GM12878 (cell line): Measurements from ENCODE around the gene SPG21. TPM values are rescaled to one million over a fixed set of nuclear protein-coding genes. Genes with fewer than 3 reads are reported as not detected.
A peak's percentile ranks its signal among the peaks of the same experiment; 100 is the strongest.

ENCODE experiments used
- BHLHE40 ChIP-seq, 2 experiments: fragments of 450-650 bp in 1 of 2; IDR thresholded peaks; 2 replicates each; pipeline ENCODE4 v1.6.1; 2011 to 2017; ENCODE audit warnings: low read depth in 2 of 2, borderline replicate concordance in 1 of 2, improper control_type of control experiment in 1 of 2, low read length in 1 of 2, mild to moderate bottlenecking in 1 of 2
- BMI1 ChIP-seq: fragments of 450-650 bp; IDR thresholded peaks from 2 replicates; pipeline ENCODE4 v1.6.1; 2016; ENCODE audit warnings: mild to moderate bottlenecking, moderate library complexity, borderline replicate concordance
- CREM ChIP-seq: IDR thresholded peaks from 2 replicates; pipeline ENCODE4 v1.6.1; 2014; ENCODE audit warnings: antibody characterized with exemption, low read depth
- IRF4 ChIP-seq: IDR thresholded peaks from 2 replicates; pipeline ENCODE4 v1.6.1; 2011; ENCODE audit warnings: low read depth, low read length
- MEF2B ChIP-seq: fragments of 450-650 bp; IDR thresholded peaks from 2 replicates; pipeline ENCODE4 v1.6.1; 2018; ENCODE audit warnings: mild to moderate bottlenecking, moderate library complexity; ENCODE audit not compliant: partially characterized antibody, poor library complexity, severe bottlenecking
- NBN ChIP-seq: fragments of 450-650 bp; IDR thresholded peaks from 2 replicates; pipeline ENCODE4 v1.6.1; 2016
- POLR2AphosphoS5 ChIP-seq: IDR thresholded peaks from 2 replicates; pipeline ENCODE4 v1.6.1; 2011; ENCODE audit warnings: mild to moderate bottlenecking, low read length, inconsistent platforms
- SIX5 ChIP-seq: IDR thresholded peaks from 2 replicates; pipeline ENCODE4 v1.6.1; 2011; ENCODE audit warnings: mild to moderate bottlenecking, low read depth, low read length, moderate library complexity; ENCODE audit not compliant: severe bottlenecking
- SUPT20H ChIP-seq: IDR thresholded peaks from 2 replicates; pipeline ENCODE4 v1.6.1; 2011; ENCODE audit warnings: low read depth, mild to moderate bottlenecking, low read length, moderate library complexity, borderline replicate concordance; ENCODE audit not compliant: control insufficient read depth
- TAF1 ChIP-seq: IDR thresholded peaks from 2 replicates; pipeline ENCODE4 v1.6.1; 2011; ENCODE audit warnings: mild to moderate bottlenecking, low read depth, low read length, borderline replicate concordance
- TCF7 ChIP-seq: IDR thresholded peaks from 2 replicates; pipeline ENCODE4 v1.6.1; 2014; ENCODE audit warnings: antibody characterized with exemption, borderline replicate concordance
- ZNF274 ChIP-seq: IDR thresholded peaks from one replicate; pipeline ENCODE4 v1.8.0; 2011; ENCODE audit not compliant: insufficient read length, insufficient read depth
- polyA plus RNA-seq, 11 experiments: library from polyadenylated mRNA; depleted of rRNA in 4 of 11; unstranded in 6 of 11; stranded (reverse) in 5 of 11; fragments of >200 nt; fragmentation: Nextera tagmentation in 4 of 11; fragmentation: Illumina TruSeq in 1 of 11; extraction: Ambion mirVana in 4 of 11; extraction: Trizol in 1 of 11; gene quantifications; 1 replicate in 1 of 11; 2 replicates in 10 of 11; pipeline versions ENCODE4 v1.2.1 to v1.2.3, GENCODE V29; 2011 to 2016; ENCODE audit warnings: inconsistent platforms in 2 of 11, missing spikeins in 2 of 11, low read depth in 1 of 11
- total RNA-seq, 4 experiments: library from RNA; depleted of rRNA in 3 of 4; stranded (reverse); fragments of >200 nt in 3 of 4; fragmentation: Illumina TruSeq in 1 of 4; extraction: Trizol in 1 of 4; gene quantifications; 2 replicates each; pipeline versions ENCODE4 v1.2.1 to v1.2.3, GENCODE V29; 2013 to 2021
- TF ChIP-seq, protein P1 (sequence below): fragments of 450-650 bp; IDR thresholded peaks from 2 replicates; pipeline ENCODE4 v1.6.1; 2016; ENCODE audit warnings: mild to moderate bottlenecking
- TF ChIP-seq, protein P2 (sequence below): fragments of 450-650 bp; IDR thresholded peaks from 2 replicates; pipeline ENCODE4 v1.6.1; 2017; ENCODE audit warnings: mild to moderate bottlenecking, moderate library complexity
- TF ChIP-seq, protein P3 (sequence below): IDR thresholded peaks from 2 replicates; pipeline ENCODE4 v1.6.1; 2012; ENCODE audit warnings: low read depth, low read length, improper control_type of control experiment
- TF ChIP-seq, protein P4 (sequence below): fragments of 450-650 bp; IDR thresholded peaks from 2 replicates; pipeline ENCODE4 v1.6.1; 2017; ENCODE audit warnings: borderline replicate concordance
- TF ChIP-seq, protein P5 (sequence below): fragments of 450-650 bp; IDR thresholded peaks from 2 replicates; pipeline ENCODE4 v1.6.1; 2014; ENCODE audit warnings: mild to moderate bottlenecking

SPG21 gene
- total and polyA plus RNA-seq, 10 of the 15 experiments (the other 5 are each of a cell fraction or from before 2014, with no cell fraction given), result 25.5 to 116 (median 68.0) TPM

DNA sequence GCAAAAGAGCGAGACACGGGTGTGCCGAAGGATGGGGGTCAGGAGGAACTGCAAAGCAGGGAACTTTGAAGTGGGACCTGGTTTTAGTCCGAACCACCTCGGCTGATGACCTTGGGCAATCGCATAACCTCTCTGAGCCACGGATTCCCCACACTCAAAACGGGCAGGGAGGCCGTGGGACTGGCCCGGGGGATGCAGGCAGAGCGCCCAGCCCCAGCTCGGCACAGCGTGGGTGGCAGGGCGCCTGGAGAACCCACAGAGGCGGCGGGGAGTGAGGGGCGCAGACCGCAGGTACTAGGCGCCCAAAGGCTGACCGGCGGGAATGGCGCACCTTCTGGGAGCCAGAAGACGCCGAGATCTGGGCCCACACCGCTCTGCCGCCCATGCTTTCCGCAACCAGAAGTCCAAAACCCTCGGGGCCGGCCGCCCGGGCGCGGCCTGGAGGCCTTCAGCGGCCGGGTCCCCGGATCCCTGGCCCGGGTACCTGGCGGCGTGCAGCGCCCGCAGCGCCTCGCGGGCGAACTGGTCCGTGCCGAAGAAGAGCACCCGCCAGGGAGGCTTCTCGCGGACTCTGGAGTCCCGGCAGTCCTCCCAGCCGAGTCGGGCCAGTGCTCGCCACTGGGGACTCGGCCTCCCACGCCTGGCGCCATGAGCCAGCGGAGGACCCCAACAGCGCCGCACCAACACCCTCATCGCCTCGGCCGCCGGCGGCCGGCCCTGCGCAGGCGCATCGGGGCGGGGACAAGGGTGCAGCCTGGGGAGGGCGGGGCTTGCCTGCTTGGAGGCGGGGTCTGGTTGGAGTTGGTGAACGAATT lies 39.4 kb upstream of the SPG21 start, which contains the start of gene MTFMT (continued):
- TF ChIP-seq POLR2AphosphoS5, result peak; percentile 86
- TF ChIP-seq, protein P1, sequence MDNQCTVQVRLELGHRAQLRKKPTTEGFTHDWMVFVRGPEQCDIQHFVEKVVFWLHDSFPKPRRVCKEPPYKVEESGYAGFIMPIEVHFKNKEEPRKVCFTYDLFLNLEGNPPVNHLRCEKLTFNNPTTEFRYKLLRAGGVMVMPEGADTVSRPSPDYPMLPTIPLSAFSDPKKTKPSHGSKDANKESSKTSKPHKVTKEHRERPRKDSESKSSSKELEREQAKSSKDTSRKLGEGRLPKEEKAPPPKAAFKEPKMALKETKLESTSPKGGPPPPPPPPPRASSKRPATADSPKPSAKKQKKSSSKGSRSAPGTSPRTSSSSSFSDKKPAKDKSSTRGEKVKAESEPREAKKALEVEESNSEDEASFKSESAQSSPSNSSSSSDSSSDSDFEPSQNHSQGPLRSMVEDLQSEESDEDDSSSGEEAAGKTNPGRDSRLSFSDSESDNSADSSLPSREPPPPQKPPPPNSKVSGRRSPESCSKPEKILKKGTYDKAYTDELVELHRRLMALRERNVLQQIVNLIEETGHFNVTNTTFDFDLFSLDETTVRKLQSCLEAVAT, result no peak
- TF ChIP-seq IRF4, result no peak
- TF ChIP-seq SIX5, result no peak
- TF ChIP-seq TAF1, result peak; percentile 61; the same call in 1 of the 2 replicates
- no peak for TF ChIP-seq BMI1
- TF ChIP-seq, protein P2, sequence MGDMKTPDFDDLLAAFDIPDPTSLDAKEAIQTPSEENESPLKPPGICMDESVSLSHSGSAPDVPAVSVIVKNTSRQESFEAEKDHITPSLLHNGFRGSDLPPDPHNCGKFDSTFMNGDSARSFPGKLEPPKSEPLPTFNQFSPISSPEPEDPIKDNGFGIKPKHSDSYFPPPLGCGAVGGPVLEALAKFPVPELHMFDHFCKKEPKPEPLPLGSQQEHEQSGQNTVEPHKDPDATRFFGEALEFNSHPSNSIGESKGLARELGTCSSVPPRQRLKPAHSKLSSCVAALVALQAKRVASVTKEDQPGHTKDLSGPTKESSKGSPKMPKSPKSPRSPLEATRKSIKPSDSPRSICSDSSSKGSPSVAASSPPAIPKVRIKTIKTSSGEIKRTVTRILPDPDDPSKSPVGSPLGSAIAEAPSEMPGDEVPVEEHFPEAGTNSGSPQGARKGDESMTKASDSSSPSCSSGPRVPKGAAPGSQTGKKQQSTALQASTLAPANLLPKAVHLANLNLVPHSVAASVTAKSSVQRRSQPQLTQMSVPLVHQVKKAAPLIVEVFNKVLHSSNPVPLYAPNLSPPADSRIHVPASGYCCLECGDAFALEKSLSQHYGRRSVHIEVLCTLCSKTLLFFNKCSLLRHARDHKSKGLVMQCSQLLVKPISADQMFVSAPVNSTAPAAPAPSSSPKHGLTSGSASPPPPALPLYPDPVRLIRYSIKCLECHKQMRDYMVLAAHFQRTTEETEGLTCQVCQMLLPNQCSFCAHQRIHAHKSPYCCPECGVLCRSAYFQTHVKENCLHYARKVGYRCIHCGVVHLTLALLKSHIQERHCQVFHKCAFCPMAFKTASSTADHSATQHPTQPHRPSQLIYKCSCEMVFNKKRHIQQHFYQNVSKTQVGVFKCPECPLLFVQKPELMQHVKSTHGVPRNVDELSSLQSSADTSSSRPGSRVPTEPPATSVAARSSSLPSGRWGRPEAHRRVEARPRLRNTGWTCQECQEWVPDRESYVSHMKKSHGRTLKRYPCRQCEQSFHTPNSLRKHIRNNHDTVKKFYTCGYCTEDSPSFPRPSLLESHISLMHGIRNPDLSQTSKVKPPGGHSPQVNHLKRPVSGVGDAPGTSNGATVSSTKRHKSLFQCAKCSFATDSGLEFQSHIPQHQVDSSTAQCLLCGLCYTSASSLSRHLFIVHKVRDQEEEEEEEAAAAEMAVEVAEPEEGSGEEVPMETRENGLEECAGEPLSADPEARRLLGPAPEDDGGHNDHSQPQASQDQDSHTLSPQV, result no peak
- TF ChIP-seq ZNF274, result no peak
- no peak for TF ChIP-seq CREM
- TF ChIP-seq MEF2B, result no peak
- TF ChIP-seq NBN, result no peak
- TF ChIP-seq SUPT20H, result no peak
- TF ChIP-seq, protein P3, sequence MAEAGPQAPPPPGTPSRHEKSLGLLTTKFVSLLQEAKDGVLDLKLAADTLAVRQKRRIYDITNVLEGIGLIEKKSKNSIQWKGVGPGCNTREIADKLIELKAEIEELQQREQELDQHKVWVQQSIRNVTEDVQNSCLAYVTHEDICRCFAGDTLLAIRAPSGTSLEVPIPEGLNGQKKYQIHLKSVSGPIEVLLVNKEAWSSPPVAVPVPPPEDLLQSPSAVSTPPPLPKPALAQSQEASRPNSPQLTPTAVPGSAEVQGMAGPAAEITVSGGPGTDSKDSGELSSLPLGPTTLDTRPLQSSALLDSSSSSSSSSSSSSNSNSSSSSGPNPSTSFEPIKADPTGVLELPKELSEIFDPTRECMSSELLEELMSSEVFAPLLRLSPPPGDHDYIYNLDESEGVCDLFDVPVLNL, result no peak
- TF ChIP-seq, protein P4, sequence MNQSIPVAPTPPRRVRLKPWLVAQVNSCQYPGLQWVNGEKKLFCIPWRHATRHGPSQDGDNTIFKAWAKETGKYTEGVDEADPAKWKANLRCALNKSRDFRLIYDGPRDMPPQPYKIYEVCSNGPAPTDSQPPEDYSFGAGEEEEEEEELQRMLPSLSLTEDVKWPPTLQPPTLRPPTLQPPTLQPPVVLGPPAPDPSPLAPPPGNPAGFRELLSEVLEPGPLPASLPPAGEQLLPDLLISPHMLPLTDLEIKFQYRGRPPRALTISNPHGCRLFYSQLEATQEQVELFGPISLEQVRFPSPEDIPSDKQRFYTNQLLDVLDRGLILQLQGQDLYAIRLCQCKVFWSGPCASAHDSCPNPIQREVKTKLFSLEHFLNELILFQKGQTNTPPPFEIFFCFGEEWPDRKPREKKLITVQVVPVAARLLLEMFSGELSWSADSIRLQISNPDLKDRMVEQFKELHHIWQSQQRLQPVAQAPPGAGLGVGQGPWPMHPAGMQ, result no peak
- peak in 1 of 2 experiments; percentile 56; a peak in 2 of 4 replicates for TF ChIP-seq BHLHE40 (IDR thresholded peaks at IDR 0.05; ENCODE audit: borderline replicate concordance in 1 of 2, low read depth in 2 of 2, low read length in 1 of 2)
- TF ChIP-seq, protein P5, sequence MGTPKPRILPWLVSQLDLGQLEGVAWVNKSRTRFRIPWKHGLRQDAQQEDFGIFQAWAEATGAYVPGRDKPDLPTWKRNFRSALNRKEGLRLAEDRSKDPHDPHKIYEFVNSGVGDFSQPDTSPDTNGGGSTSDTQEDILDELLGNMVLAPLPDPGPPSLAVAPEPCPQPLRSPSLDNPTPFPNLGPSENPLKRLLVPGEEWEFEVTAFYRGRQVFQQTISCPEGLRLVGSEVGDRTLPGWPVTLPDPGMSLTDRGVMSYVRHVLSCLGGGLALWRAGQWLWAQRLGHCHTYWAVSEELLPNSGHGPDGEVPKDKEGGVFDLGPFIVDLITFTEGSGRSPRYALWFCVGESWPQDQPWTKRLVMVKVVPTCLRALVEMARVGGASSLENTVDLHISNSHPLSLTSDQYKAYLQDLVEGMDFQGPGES, result no peak
- no peak for TF ChIP-seq TCF7
